Activated CD8-positive, alpha-beta T cell treated with anti-CD3 and anti-CD28 coated beads for 36 hours (primary cell): Measurements from ENCODE around the gene DUSP9. TPM values are rescaled to one million over a fixed set of nuclear protein-coding genes. Genes with fewer than 3 reads are reported as not detected.
"Not testable (repeated sequence)": the region's sequence is repeated elsewhere in the genome, so short reads cannot be mapped to it uniquely, and the experiment has no call there.

Experiments
- ATAC-seq: fragments of 200-7000 bp; cut with Tn5 transposase; one replicate; pipeline ENCODE4 v1.10.0; 2021; ENCODE audit warnings: mild to moderate bottlenecking, moderate library complexity
- CTCF ChIA-PET: fragments of 350-600 bp; sonication (Branson Sonifier 250); formaldehyde crosslinking; loops from one replicate; lab custom pipeline; 2021; ENCODE audit warnings: antibody characterized with exemption; lab: Charles Lee
- POLR2A ChIA-PET: fragments of 350-600 bp; sonication (Branson Sonifier 250); formaldehyde crosslinking; loops from one replicate; lab custom pipeline; 2021; ENCODE audit warnings: antibody characterized with exemption; lab: Charles Lee
- DNase-seq: peaks from one replicate; pipeline ENCODE4 v3.0.0-alpha.2; 2020
- H3K27ac Mint-ChIP-seq: one replicate; pipeline ENCODE4 v1.8.0; 2021; ENCODE audit warnings: mild to moderate bottlenecking, mixed read lengths
- H3K27me3 Mint-ChIP-seq: one replicate; pipeline ENCODE4 v1.8.0; 2021; ENCODE audit warnings: mixed read lengths
- H3K36me3 Mint-ChIP-seq: one replicate; pipeline ENCODE4 v1.8.0; 2021; ENCODE audit warnings: low read depth, mixed read lengths
- H3K4me1 Mint-ChIP-seq: one replicate; pipeline ENCODE4 v1.8.0; 2021; ENCODE audit warnings: low read depth, mixed read lengths
- H3K4me3 Mint-ChIP-seq: one replicate; pipeline ENCODE4 v1.8.0; 2021; ENCODE audit warnings: mild to moderate bottlenecking, moderate library complexity, mixed read lengths
- H3K9me3 Mint-ChIP-seq: one replicate; pipeline ENCODE4 v1.8.0; 2021; ENCODE audit warnings: mixed read lengths
- CTCF ChIP-seq: fragments of 200-600 bp; IDR thresholded peaks from one replicate; pipeline ENCODE4 v1.8.0; 2022; ENCODE audit warnings: antibody characterized with exemption, mild to moderate bottlenecking
- intact Hi-C: fragments of 100-400 bp; cut with micrococcal nuclease; formaldehyde crosslinking; loops from one replicate; pipeline ENCODE4 v1.10.0; 2022
- total RNA-seq, 2 experiments: library from RNA; stranded (reverse); gene quantifications; one replicate each; pipeline ENCODE4 v1.2.3, GENCODE V29; 2021

Gene DUSP9
- total RNA-seq, 2 experiments from 2014 or later: 0.14 TPM; not detected in 1

- ChIA-PET CTCF (no interaction called here), POLR2A (no interaction called here)
- no peak overlapping the region for H3K4me3 Mint-ChIP-seq
- no peaks in the 10 kb centered on the region for H3K27me3 Mint-ChIP-seq
- ATAC-seq (no peak), DNase-seq (no peak)
- H3K4me1 Mint-ChIP-seq: no peaks in the 10 kb centered on the region
- no peak for TF ChIP-seq CTCF
- H3K9me3 Mint-ChIP-seq: no peaks in the 10 kb centered on the region
- intact Hi-C loops: no loop called here
- peak overlapping the region; percentile 39 for H3K27ac Mint-ChIP-seq
- H3K36me3 Mint-ChIP-seq: peaks cover 4% of the 10 kb centered on the region
Measured at GRCh38 chrX:153697924-153698865, 51.2 kb downstream of the DUSP9 start.

DNA sequence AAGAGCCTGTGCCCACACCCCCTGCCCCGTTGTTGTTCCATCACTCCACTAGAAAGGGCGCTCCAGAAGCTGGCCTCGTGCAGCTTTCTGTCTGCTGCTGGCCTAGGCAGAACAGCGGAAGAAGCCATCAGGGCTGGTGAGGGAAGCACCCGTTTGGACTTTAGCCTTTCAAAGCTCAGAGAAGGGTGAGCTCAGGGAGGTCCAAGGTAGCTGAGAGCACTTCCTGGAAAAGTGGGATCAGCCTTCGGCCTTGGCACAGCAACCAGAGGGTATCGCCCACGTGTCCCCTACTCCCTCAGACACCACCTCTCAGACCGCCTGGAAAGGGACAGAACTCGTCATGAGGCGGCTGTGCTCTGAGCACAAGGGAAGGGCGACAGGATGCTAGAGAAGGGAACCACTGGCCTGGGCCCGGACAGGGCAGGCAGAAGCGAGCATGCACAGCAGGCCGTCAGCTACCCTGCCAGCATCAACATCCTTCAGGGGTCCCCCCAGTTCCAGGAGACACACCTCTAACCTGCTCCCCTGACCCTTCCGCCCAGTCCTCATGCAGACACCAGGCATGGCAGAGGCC lies 52.3 kb downstream of the DUSP9 start:
- H3K4me1 Mint-ChIP-seq, DNase-seq, H3K9me3 Mint-ChIP-seq, H3K27me3 Mint-ChIP-seq, POLR2A ChIA-PET, H3K4me3 Mint-ChIP-seq, CTCF ChIA-PET, ATAC-seq, H3K36me3 Mint-ChIP-seq, intact Hi-C loops, H3K27ac Mint-ChIP-seq: not testable (repeated sequence)

DNA sequence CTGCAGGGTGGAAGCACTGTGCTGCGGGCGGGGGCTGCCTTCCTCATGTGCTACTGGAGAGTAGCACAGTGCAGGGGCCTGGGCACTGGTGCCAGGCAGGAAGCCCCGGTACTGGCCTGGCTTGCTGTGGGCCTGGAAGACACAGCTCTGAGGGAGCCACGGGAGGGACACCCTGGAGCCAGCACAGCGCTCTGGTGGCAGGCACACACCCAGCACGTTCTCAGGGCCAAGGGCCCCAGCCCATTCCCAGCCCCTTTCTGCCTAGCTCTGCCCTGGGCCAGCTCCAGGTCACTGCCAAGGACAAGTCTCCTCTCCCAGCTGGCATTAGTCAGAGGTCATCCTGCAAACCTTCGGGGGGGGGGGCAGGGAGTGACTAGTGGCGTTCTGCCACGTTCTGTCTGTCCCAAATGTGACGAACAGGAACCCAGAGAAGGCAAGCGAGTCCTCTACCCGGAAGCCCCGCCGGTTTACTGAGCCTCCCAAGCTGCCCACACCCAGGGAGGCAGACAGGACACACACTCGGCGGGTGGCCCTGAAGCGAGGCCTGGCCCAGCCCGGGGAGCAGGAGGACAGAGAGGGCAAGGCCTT lies 52.9 kb downstream of the DUSP9 start:
- intact Hi-C loops, H3K27me3 Mint-ChIP-seq, H3K27ac Mint-ChIP-seq, H3K36me3 Mint-ChIP-seq, POLR2A ChIA-PET, H3K9me3 Mint-ChIP-seq, H3K4me1 Mint-ChIP-seq, ATAC-seq, H3K4me3 Mint-ChIP-seq, CTCF ChIA-PET, DNase-seq: not testable (repeated sequence)

- no peaks in the 10 kb centered on the region for H3K4me1 Mint-ChIP-seq
- no peak for TF ChIP-seq CTCF
- ChIA-PET POLR2A (no interaction called here), CTCF (no interaction called here)
- no peaks in the 10 kb centered on the region for H3K9me3 Mint-ChIP-seq
- peaks cover 7% of the 10 kb centered on the region for H3K36me3 Mint-ChIP-seq
- no peaks in the 10 kb centered on the region for H3K27me3 Mint-ChIP-seq
- ATAC-seq (no peak), DNase-seq (no peak)
- intact Hi-C loops: no loop called here
- H3K4me3 Mint-ChIP-seq: no peak overlapping the region
- H3K27ac Mint-ChIP-seq: no peak overlapping the region
Measured at GRCh38 chrX:153700376-153700945, 53.5 kb downstream of the DUSP9 start.

Other genes starting within 250 kb of the DUSP9 start
- gene PNMA6E, start 245.9 kb upstream of the DUSP9 start, total RNA-seq: not detected
- 1 to 10 TPM; 1.2 to 1.3 TPM for gene ZFP92, start 235.7 kb upstream of the DUSP9 start, total RNA-seq
- 1 to 10 TPM in 1 of 2 experiments, under 1 TPM in 1; 0.78 to 1.4 TPM for gene TREX2, start 201.1 kb upstream of the DUSP9 start, total RNA-seq
- 10 to 100 TPM; 47.2 to 58.8 TPM for gene HAUS7, start 176.6 kb upstream of the DUSP9 start, total RNA-seq
- not detected for gene BGN, start 152.2 kb upstream of the DUSP9 start, total RNA-seq
- gene ATP2B3, start 129.6 kb upstream of the DUSP9 start, total RNA-seq: not detected
- gene CCNQ, start 48.1 kb upstream of the DUSP9 start, total RNA-seq: 10 to 100 TPM; 18.5 to 21.3 TPM
- 1 to 10 TPM in 1 of 2 experiments, under 1 TPM in 1; 0.70 to 1.1 TPM for gene PNCK, start 26.6 kb downstream of the DUSP9 start, total RNA-seq
- 1 to 10 TPM; 2.5 to 2.7 TPM for gene SLC6A8, start 40.7 kb downstream of the DUSP9 start, total RNA-seq
- gene BCAP31, start 77.2 kb downstream of the DUSP9 start, total RNA-seq: 100 to 1,000 TPM in 1 of 2 experiments, 10 to 100 TPM in 1; 97.6 to 102 TPM
- gene ABCD1, start 77.7 kb downstream of the DUSP9 start, total RNA-seq: 1 to 10 TPM; 3.9 to 4.4 TPM
- gene PLXNB3, start 117.0 kb downstream of the DUSP9 start, total RNA-seq: 1 to 10 TPM; 7.7 to 8.2 TPM
- under 1 TPM in 1 of 2 experiments, not detected in 1; 0.09 TPM for gene SRPK3, start 133.8 kb downstream of the DUSP9 start, total RNA-seq
- gene IDH3G, start 147.2 kb downstream of the DUSP9 start, total RNA-seq: 10 to 100 TPM; 54.3 to 56.9 TPM
- gene SSR4, start 147.5 kb downstream of the DUSP9 start, total RNA-seq: 100 to 1,000 TPM; 152 to 153 TPM
- gene PDZD4, start 183.3 kb downstream of the DUSP9 start, total RNA-seq: 1 to 10 TPM; 1.4 to 2.6 TPM
- gene L1CAM, start 239.0 kb downstream of the DUSP9 start, total RNA-seq: 1 to 10 TPM; 2.1 to 2.2 TPM